ENCODE measurements around the gene MICALL1.

DNA sequence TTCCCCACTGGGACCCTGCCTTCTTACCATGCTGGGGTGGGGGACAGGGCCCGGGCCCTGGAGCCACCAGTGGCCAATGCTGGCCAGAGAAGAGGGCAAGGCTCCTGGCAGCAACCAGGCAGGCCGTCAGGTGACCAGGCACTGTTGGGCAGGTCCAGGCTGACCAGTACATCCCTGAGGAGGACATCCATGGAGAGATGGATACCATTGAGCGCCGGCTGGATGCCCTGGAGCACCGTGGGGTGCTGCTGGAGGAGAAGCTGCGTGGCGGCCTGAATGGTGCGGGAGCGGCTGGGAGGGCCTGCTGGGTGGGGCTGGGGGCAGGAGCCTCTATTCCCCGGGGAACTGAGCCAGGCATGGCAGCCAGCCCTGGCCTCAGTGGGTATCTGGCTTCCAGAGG lies 26.3 kb downstream of the MICALL1 start:
- no peak for TF ChIP-seq EZH2 (IDR thresholded peaks at IDR 0.05; ENCODE audit: insufficient read depth, poor library complexity, severe bottlenecking)
- no peak for TF ChIP-seq EZH2phosphoT487 (IDR thresholded peaks at IDR 0.05; ENCODE audit: insufficient read depth, low read depth)

All from GM23248 (cell line).